ENCODE measurements around the gene CAPN5.

Gene CAPN5

DNA sequence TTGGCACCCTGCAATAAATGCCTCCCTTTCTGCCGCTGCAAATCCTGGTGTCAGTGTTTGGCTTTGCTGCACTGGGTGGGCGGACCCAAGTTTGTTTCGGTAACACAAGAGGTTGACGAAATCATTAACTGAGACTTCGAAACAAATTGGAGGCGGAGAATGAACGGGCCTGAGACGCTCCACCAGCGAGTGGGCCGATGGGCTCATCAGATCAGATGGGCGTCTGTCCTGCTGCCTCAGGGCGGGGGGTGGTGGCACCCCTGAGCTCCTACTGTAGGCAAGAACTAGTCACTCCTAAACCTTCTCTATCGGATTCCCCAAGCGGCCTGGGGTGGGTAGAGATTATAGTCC lies 918 bp upstream of the CAPN5 start:
- DNase-seq (ENCODE audit: low read depth) = no peak

DNA sequence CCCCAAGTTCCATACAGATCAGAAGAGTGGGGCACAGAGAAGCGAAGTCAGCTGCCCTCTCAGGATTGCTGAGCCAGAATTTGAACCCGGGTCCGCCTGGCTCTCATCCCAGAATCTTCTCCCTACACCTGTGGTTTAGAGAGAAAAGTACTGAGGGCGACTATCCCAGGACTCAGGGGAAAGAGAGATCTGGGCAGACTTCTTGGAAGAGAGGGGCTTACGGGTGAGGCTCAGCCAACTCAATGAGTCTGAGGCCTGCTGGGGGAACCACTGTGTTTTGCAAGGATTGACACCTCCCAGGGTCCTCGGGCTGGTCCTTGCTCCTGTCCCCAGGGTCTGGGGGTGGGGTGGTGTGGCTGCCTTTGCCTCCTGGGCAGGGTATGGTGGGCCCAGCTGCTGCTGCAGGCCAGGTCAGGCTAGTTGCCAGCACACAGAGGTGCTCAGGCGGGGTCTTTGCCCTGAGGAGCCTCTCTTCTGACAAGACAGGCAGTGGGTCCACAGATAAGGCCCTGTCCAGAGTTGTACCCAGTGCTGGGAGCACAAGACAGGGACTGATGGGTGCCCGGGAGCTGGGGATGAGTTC lies 1.2 kb downstream of the CAPN5 start:
- DNase-seq (ENCODE audit: low read depth) = no peak

- DNase-seq (ENCODE audit: low read depth) = no peak
These were observed 1.9 kb downstream of the CAPN5 start for GRCh38 chr11:77068457-77069335.

- DNase-seq (ENCODE audit: low read depth) = no peak
These were observed 2.7 kb downstream of the CAPN5 start for GRCh38 chr11:77069336-77069968.

- no peak for DNase-seq (ENCODE audit: low read depth)
These were observed 3.3 kb downstream of the CAPN5 start for GRCh38 chr11:77069969-77070582.

DNA sequence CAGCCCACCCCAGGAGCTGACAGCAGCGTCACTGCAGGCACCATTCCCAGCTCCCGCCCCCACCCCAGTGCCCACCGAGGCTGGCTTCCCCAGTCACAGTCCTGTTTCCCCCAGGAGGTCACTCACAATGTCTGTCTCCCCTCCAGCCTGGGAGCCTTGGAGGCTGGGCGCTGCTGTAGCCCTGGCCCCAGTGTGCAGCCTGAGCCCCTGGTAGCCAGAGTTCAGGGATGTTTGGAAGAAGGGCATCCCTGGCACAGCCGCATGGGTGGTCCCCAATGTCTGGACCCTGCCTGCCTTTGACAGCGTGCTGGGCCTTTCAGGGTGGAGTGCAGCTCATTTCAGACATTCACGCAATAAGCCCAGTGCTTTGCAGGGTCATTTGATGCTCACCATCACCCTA lies 4.3 kb downstream of the CAPN5 start:
- DNase-seq (ENCODE audit: low read depth) = no peak

DNA sequence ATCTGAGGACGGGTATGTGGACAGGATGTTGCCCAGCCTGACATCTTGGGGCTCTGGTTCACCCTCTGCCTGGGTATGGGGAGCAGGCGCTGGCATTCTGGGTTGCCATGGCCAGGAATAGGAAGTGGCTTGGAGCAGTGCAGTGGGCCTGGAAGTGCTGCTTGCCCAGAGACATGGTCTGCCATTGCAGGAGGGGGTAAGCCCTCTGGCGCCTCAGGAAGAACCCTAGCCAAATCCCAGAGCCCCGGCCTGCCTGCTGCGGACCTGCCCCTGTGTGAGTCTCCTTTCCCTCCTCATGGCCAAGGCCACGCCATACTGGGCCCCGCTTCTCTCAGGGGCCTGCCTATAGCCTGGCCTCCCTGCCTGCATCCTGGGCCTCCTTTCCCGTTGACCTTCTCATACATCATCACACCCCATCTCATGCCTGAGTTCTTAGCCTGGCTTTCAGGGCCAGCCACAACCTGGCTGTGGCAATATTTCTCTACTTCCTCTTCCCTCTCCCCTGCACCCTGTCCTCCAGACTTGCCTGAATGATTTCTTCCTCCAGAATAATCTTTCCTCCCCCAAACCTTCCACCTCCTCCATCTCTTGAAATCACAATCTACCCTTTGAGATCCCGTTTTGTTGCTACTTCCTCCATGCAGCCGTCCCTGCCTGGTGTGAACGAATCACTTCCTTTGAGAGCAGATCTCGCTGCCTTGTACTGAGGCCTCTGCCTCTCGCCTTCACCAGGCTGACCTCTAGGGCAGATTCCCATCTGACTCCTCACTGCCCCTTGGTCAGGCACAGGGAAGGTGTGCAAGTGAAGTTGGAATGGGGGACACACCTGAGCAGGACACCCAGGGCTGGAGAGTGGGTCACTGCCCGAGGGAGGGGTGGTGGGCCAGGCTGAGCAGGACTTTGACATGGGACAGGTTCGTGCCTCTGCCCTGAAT lies 5.2 kb downstream of the CAPN5 start:
- DNase-seq (ENCODE audit: low read depth) = no peak

- DNase-seq (ENCODE audit: low read depth) = no peak
These were observed 6.1 kb downstream of the CAPN5 start for GRCh38 chr11:77072851-77073327.

DNA sequence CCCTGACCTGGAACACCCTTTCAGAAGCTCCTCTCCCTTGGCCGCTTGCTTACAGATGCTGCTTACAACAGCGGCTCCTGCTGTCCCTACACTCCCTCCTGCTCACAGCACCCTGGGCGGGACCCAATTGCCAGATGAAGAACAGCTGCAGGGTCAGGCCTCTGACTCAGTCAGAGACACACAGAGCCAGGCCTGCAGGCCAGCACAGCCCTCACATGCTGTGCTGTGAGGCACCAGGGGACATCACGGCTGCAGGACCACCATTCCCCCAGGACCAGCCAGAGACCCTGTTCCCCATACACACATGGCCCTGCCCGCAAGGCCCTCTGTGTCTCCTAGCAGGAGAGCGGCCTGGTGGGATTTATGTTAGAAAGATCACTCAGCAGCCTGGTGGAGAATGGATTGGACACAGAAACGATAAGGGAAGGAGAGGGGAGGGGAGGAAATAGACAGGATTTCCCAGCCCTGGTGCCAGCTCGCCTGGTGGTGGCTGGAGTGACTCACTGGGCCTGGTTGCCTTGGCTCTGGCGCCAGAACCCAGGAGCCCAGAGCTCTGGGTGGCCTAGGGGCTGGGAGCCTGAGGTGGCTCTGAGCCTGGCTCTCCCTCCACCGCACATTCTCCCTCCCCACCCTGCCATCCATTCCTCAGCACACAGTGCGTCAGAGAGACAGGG lies 6.7 kb downstream of the CAPN5 start:
- no peak for DNase-seq (ENCODE audit: low read depth)

DNA sequence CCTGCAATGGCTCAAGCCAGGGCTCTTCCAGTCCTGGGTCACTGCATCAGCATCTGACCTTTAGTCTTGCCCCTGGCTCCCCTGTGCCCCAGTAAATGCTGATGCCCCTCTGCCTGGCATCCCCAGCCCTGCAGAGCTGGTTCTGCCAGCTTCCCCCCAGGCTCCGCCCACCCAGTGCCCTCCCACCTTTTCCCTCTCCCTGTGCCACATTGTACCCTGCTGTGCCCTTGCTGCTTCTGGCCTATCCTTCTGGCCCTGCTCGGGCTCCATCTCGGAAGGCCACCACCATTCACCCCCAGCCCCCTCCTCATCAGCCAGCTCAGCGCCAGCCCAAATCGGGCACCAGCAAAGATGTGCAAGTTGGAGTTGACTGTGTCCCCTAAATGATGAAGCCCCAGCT lies 7.4 kb downstream of the CAPN5 start:
- no peak for DNase-seq (ENCODE audit: low read depth)

GRCh38 chr11:77074626-77075221 lies 8.0 kb downstream of the CAPN5 start:
- no peak for DNase-seq (ENCODE audit: low read depth)

- DNase-seq (ENCODE audit: low read depth) = no peak
These were observed 8.7 kb downstream of the CAPN5 start for GRCh38 chr11:77075425-77075905.

- DNase-seq (ENCODE audit: low read depth) = no peak
These were observed 12.9 kb downstream of the CAPN5 start for GRCh38 chr11:77079666-77080065.

DNA sequence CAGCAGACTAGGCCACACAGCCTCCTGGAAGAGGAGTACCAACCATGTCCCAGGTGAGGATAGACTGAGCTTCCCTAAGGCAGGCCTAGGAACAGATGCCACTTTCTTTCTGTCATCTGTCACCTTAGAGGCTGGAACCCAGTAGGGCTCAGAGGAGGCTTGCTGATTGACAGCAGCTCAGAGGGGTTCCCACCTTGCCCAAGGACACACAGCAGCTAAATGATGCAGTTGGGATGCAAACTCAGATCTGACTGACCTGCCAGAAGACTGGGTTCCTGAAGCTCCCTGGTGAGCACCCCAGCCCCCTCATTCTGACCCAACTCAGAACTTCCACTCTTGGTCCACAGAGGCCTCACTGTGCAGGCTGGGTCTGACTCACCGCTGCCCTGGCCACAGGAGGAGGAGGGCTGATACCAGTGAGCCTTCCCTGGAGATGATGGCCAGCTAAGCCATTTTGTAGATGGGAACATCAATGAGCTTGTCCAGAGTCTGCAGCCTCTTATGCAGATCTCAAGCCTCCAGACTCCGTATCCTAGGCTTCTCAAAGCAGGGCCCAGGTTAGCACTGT lies 14.0 kb downstream of the CAPN5 start:
- DNase-seq (ENCODE audit: low read depth) = no peak

DNA sequence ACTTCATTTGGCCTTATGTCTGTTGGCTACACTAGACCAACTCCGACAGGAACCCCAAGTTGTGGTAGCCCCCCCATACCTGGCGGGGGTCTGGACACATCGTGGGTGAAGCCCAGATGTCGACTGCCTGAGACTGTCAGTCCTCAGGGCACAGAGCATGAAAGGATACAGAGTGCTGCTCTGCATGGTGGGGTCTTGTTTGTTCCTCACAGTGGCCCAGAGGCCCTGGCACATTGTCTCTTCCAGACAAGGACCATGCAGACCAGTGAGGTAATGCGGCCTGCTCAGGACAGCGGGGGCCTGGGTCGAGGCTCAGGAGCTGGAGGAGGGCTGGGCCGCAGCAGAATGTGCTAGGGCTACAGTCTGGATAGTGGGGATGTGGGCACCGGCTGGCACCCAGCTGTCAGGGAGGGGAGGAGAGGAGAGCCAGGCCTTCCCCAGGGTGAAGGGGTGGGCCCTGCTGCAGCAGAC lies 14.6 kb downstream of the CAPN5 start:
- DNase-seq (ENCODE audit: low read depth) = no peak

- no peak for DNase-seq (ENCODE audit: low read depth)
These were observed 15.4 kb downstream of the CAPN5 start for GRCh38 chr11:77081976-77082836.

DNA sequence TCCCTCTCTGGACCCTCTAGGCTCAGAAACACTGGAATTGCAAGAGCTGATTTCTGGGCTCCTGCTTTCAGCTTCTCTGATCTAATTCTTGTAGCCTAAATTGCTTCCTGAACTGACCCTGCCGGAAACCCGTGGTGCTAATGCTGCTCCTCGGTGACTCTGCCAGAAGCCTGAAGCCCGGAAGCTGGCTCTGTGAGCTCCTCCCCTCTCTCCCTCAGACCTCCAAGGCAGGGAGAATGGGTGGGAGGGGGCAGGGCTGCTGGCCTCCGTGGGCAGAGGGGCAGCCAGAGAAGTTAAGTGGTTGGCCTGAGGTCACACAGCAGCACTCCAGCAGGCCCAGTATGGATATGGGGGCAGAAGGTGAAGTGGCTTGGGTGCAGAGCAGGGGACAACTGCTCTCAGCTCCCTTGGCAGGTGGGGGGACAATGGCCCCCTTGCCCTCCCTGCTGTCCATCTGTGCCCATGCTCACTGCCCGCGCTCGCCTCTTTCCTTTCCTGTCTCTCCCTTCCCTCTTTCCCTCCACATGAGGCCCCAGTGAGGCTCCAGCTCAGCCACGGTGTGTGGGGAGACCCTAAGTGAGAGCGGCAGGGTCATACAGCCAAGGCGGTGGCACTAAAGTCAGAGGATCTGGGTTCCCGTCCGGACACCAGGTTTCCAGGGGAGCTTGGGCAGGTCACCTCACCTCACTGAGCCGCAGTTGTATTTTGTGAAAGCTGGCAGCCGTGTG lies 16.2 kb downstream of the CAPN5 start:
- peak; percentile 34 for DNase-seq (ENCODE audit: low read depth)

- DNase-seq (ENCODE audit: low read depth) = no peak
These were observed 16.9 kb downstream of the CAPN5 start for GRCh38 chr11:77083566-77084245.

Measured in activated T-cell treated with anti-CD3 and anti-CD28 coated beads for 48 hours (primary cell).